GM19372 (cell line): ENCODE data around the gene PAPOLB.
"Not testable (repeated sequence)": the region's sequence is repeated elsewhere in the genome, so short reads cannot be mapped to it uniquely, and the experiment has no call there.

Experiments used
- ATAC-seq: cut with Tn5 transposase; IDR thresholded peaks from one replicate; pipeline ENCODE4 v1.9.1; 2021; ENCODE audit warnings: mild to moderate bottlenecking, low read depth, moderate library complexity; ENCODE audit not compliant: unreplicated experiment

Gene PAPOLB

GRCh38 chr7:4861673-4862072 lies at the start of gene PAPOLB:
Gene PAPOLB (minus strand): TSS chr7:4862030. CDS start chr7:4861810, 220 bp downstream.
- no peak for ATAC-seq

DNA sequence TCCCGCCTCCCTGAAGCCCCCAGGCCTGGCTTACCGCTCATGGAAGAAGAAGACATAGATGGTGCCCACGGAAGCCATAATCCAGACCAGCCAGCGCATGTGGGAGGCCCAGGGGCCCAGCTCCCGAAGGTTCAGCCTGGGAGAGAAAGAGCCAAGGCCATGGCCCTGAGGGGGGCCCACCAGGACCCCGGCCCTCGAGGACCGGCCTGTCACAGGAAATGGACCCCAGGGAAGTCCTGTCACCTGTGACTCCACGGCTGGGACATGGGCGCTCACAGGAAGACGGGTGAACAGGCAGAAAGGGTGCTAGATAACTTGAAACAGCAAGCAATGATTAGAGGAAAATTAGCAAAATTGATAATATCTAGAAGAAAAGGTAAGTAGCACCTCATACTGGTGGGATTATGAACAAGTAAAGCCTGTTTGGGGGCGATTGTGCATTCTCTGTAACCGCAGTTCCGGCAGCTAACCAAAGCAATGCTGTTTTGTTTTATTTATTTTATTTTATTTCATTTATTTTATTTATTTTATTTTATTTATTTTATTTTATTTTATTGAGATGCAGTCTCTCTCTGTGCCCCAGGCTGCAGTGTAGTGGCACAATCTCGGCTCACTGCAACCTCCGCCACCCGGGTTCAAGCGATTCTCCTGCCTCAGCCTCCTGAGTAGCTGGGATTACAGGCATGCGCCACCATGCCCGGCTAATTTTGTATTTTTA lies 49.4 kb upstream of the PAPOLB start:
- ATAC-seq, result no peak

GRCh38 chr7:4906682-4907081 lies 44.9 kb upstream of the PAPOLB start:
- ATAC-seq, result no peak

DNA sequence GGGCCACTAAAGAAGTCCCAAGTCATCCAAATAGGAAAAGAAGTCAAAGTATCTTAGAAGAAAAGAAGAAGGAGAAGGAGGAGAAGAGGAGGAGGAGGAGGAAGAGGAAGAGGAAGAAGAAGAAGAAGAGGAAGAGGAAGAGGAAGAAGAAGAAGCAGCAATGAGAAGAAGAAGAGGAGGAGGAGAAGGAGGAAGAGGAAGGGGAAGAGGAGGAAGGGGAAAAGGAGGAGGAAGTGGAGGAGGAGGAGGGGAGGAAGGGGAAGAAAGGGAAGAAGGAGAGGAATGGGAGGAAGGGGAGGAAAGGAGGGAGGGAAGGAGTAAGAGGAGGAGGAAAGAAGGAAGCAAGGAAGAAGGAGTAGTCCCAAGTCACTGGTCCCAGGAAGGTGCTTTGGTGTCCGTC lies 43.3 kb upstream of the PAPOLB start:
- ATAC-seq, result no peak

DNA sequence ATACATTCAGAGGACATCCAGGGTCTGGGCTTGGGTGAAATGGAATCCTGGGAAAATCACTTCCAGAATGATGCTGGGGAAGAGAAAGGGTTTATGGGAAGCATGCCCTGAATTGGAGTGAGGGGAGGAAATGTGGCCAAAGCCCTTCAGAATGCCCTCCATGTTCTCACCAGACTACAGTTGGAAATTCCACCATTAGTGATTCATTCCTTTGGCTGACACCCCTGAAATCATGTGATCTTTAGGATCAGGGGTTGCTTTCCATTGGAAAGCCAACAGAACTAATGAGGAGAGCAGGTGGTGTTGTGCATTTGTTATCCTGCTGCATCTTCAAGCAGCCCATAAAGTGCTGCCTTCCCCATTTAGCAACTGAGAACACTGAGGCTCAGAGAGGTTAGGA lies 42.5 kb upstream of the PAPOLB start:
- no peak for ATAC-seq

GRCh38 chr7:4895766-4896165 lies 33.9 kb upstream of the PAPOLB start:
- no peak for ATAC-seq

GRCh38 chr7:4894482-4894881 lies 32.7 kb upstream of the PAPOLB start:
- no peak for ATAC-seq

DNA sequence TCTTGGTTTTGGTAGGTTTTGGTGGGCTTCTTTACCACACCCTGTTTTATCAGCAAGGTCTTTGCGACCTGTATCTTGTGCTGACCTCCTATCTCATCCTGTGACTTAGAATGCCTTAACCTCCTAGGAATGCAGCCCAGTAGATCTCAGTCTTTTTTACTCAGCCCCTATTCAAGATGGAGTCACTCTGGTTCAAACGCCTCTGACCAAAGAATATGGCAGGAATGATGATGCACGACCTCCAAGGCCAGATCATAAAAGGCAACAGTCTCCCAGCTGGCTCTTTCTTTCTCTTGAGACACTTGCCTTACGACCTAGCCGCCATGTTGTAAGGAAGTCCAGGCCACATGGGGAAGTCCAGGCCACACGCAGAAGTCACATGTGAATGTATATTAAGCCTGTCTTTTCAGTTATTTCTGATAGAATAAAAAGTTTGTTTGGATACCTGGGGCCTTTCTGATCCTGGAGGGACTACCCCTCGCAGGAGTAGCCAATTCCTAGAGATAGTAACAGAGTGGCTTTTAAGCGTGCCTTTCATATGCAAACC lies 32.2 kb upstream of the PAPOLB start:
- ATAC-seq, result no peak

DNA sequence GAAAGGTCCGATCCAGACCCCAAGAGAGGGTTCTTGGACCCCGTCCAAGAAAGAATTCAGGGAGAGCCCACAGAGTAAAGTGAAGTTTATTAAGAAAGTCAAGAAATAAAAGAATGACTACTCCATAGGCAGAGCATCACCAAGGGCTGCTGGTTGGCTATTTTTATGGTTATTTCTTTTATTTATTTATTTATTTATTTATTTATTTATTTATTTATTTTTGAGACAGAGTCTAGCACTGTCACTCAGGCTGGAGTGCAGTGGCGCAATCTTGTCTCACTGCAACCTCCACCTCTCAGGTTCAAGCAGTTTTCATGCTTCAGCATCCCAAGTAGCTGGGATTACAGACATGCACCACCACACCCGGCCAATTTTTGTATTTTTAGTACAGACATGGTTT lies 31.4 kb upstream of the PAPOLB start:
- not testable (repeated sequence) for ATAC-seq

DNA sequence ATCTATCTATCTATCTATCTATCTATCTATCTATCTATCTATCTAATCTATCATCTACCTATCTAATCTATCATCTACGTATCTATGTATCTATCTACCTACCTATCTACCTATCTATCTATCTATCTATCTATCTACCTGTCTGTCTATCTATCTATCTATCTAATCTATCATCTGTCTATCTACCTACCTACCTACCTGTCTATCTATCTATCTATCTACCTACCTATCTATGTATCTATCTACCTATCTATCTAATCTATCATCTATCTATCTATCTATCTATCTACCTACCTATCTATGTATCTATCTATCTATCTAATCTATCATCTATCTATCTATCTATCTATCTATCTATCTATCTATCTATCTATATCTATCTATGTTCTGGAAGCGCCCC lies 29.7 kb upstream of the PAPOLB start:
- ATAC-seq, result not testable (repeated sequence)

DNA sequence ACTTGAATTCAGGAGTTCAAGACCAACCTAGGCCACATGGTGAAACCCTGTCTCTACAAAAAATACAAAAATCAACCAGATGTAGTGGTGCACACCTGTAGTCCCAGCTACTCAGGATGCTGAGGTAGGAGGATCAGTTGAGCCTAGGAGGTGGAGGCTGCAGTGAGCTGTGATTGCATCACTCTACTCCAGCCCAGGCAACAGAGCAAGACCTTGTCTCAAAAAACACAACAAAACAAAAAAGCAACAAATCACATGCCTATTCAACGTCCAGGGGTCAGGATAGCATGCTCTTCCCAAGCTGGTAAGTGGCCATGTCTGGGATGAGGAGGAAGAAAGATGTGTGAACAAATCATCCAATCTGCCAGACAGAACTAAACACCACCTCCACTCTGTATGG lies 27.9 kb upstream of the PAPOLB start:
- no peak for ATAC-seq

- ATAC-seq, result no peak
Measured at GRCh38 chr7:4888161-4888560, 26.3 kb upstream of the PAPOLB start.

DNA sequence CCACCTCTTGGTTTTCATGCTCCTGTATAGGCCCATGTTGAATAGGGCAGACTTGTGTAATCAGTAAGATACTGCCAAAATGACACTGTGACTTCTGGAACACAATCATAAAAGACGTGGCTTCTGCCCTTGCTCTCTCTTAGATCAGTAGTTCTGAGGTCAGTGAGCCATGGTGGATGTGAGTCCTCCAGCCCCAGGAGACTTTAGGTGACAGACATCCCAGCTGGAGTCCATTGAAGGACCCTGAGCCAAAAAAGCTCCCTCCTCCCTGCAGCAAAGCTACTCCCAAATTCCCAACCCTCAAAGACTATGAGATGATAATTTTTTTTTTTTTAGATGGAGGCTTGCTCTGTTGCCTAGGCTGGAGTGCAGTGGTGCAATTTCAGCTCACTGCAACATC lies 24.8 kb upstream of the PAPOLB start:
- no peak for ATAC-seq

- no peak for ATAC-seq
Measured at GRCh38 chr7:4885317-4885807, 23.5 kb upstream of the PAPOLB start.

DNA sequence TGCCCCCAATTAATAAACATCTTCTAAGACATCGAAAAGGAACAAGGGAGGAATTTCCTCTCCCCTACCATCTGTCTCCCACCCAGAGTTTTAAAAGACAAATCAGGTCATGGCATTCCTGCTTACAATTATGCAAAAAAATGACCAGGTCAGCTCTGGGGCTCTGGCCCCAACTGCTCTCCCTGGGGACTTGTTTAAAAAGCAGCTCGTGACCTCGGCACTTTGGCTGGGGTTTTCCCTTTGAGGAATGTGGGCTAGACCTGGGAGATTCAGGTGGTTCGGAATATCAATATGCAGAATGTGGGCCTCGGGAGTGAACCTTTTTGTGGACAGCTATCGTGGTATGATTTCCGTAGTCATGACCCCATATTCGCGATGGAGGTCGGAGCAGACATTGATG lies 22.3 kb upstream of the PAPOLB start:
- no peak for ATAC-seq

GRCh38 chr7:4883372-4884144 lies 21.7 kb upstream of the PAPOLB start, which contains the start of gene RADIL:
Gene RADIL (minus strand): TSS chr7:4883716. CDS start chr7:4878139, 5,577 bp downstream.
- ATAC-seq, result peak; percentile 76

- ATAC-seq, result no peak
Measured at GRCh38 chr7:4883033-4883371, 21.2 kb upstream of the PAPOLB start.

DNA sequence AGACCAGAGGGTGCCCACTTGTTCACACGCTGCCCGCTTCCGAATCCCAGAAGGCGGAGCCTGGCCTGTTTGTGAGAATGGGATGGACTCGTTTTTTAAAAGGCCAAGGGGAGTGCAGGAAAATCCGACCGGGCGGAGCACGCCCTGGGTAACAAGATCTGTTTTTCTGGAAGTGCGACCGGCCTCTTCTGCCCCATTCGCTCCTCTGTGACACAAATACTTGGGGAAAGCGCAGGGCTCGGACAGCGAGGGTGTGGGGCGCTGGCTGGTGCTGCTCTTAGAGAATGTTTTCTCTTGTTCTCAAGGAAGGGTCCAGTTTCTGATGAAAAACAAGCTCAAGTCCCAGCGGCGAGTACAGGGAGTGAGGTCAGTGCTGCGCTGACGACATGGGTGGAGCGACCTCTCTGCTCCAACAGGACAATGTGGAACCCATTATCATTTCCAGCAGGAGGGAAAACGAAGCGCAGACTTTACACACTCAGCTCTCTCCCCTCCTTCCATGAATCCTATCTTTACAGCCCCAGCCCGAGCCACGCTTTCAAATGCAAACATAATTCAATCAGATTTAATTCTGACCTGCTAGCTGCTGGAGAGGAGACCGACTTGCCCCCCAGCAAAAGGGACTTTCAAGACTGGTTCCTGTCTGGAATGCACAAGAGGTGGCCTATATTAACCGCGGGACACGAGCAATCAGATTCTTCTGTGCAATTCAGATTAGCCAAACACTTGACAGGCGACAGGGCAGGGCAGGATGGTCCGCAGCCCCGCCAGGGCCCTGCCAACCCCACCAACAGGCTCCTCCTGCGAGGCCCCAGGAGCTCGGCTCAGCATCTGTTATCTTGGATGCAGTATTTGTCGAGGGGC lies 20.6 kb upstream of the PAPOLB start:
- ATAC-seq, result no peak

GRCh38 chr7:4880218-4880617 lies 18.4 kb upstream of the PAPOLB start:
- no peak for ATAC-seq

GRCh38 chr7:4879396-4880081 lies 17.7 kb upstream of the PAPOLB start:
- no peak for ATAC-seq
